MM.1S (cell line): ENCODE results near the gene F2RL3.

Experiments used
- EZH2 ChIP-seq: fragments of 300-600 bp; sonication (generic); optimal IDR thresholded peaks from 2 replicates; pipeline ENCODE3; 2017; ENCODE audit warnings: low read depth, mild to moderate bottlenecking, antibody characterized with exemption, low read length, mixed read lengths
- EZH2phosphoT487 ChIP-seq: fragments of 300-600 bp; sonication (generic); IDR thresholded peaks from 2 replicates; pipeline ENCODE4 v1.6.1; 2018; ENCODE audit warnings: antibody characterized with exemption, low read length
- TF ChIP-seq, protein P1 (sequence below): fragments of 300-600 bp; sonication (generic); IDR thresholded peaks from 2 replicates; pipeline ENCODE4 v1.5.1; 2016; ENCODE audit warnings: antibody characterized with exemption, low read length, mixed read lengths

DNA sequence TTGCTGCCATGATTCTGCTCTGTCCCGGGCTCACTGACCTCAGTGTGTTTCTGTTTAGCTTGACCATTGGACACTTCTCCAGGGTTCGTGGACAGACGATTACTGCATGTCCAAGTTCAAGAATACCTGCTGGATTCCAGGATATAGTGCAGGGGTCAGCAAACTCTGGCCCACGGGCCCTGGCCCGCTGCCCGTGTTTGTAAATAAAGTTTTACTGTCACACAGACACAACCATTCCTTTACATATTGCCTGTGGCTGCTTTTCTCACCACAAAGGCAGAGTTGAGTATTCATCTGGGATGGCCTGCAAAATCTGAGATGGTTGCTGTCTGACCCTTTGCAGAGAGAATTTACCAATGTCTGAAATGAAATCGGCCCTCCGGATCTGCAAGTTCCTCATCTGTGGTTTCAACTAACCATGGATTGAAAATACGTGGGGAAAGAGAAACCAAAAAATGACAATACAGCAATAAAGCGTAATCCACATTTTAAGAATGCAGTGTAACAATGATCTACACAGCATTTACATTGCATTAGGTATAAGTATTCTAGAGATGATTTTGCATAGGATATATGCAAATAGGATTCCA lies 25.9 kb upstream of the F2RL3 start:
- TF ChIP-seq, protein P1, sequence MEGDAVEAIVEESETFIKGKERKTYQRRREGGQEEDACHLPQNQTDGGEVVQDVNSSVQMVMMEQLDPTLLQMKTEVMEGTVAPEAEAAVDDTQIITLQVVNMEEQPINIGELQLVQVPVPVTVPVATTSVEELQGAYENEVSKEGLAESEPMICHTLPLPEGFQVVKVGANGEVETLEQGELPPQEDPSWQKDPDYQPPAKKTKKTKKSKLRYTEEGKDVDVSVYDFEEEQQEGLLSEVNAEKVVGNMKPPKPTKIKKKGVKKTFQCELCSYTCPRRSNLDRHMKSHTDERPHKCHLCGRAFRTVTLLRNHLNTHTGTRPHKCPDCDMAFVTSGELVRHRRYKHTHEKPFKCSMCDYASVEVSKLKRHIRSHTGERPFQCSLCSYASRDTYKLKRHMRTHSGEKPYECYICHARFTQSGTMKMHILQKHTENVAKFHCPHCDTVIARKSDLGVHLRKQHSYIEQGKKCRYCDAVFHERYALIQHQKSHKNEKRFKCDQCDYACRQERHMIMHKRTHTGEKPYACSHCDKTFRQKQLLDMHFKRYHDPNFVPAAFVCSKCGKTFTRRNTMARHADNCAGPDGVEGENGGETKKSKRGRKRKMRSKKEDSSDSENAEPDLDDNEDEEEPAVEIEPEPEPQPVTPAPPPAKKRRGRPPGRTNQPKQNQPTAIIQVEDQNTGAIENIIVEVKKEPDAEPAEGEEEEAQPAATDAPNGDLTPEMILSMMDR, result no peak
- no peak for TF ChIP-seq EZH2phosphoT487
- TF ChIP-seq EZH2, result no peak
